ENCODE results near the gene KCNJ2. TPM values are rescaled to one million over a fixed set of nuclear protein-coding genes. Genes with fewer than 3 reads are reported as not detected.
A peak's percentile ranks its signal among the peaks of the same experiment; 100 is the strongest.

KCNJ2 gene
- total RNA-seq, 1 experiment from 2014 or later, result 0.15 TPM

DNA sequence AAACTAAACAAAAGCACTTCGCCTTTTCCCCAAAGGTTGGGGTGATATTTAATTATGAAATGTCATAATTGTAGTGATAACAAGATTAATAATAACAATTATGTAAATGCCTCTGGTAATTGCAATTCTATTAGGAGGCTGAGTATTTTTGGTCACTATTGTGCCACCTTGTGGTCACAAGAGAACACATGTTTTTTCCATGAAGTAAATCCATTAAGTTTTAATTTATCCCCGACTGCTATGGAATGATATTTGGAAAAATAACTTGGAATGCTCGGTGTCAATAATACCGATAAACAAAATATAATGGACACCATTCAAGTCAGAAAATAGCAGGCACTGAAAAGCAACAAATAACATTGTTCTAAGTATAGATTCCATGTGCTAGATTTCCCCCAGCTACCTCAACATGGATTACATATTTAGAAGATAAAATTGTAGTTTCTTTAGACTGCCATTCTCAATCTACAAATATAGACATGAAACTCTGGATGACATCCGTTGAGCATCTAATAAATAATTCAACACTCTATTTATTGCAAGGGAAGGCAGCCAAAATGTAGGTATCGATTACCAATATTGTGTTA, 25.0 kb upstream of the KCNJ2 start:
- H4K20me1 ChIP-seq (ENCODE audit: control insufficient read depth, insufficient read depth, insufficient read length), result no peaks in the 10 kb centered on the region
- H3K9me3 Mint-ChIP-seq, result no peaks in the 10 kb centered on the region
- no peak overlapping the region for H2BK5ac ChIP-seq (ENCODE audit: insufficient read length, low read length)
- no peak overlapping the region for H2BK20ac ChIP-seq (ENCODE audit: low read depth, low read length, poor library complexity, severe bottlenecking)
- H2BK120ac ChIP-seq (ENCODE audit: low read depth, low read length, poor library complexity, severe bottlenecking), result no peak overlapping the region
- no peaks in the 10 kb centered on the region for H3K27me3 ChIP-seq (ENCODE audit: insufficient read depth, low read length)
- no peaks in the 10 kb centered on the region for H3K4me1 ChIP-seq (ENCODE audit: insufficient read depth, low read length)
- H3K23me2 ChIP-seq (ENCODE audit: insufficient read length, low read depth, low read length, poor library complexity, severe bottlenecking), result no peaks in the 10 kb centered on the region
- H3K79me2 ChIP-seq (ENCODE audit: insufficient read depth, low read length), result no peaks in the 10 kb centered on the region
- no peak overlapping the region for H2AFZ ChIP-seq (ENCODE audit: low read length)
- H4K91ac ChIP-seq (ENCODE audit: insufficient read length, low read depth, low read length), result no peak overlapping the region
- no peaks in the 10 kb centered on the region for H3K9me3 ChIP-seq (ENCODE audit: control insufficient read depth, low read depth, low read length)
- H3K9ac ChIP-seq (ENCODE audit: extremely low read depth, insufficient read length, low read length), result no peak overlapping the region
- H3K4me3 Mint-ChIP-seq, result no peak overlapping the region
- TF ChIP-seq, protein P1, sequence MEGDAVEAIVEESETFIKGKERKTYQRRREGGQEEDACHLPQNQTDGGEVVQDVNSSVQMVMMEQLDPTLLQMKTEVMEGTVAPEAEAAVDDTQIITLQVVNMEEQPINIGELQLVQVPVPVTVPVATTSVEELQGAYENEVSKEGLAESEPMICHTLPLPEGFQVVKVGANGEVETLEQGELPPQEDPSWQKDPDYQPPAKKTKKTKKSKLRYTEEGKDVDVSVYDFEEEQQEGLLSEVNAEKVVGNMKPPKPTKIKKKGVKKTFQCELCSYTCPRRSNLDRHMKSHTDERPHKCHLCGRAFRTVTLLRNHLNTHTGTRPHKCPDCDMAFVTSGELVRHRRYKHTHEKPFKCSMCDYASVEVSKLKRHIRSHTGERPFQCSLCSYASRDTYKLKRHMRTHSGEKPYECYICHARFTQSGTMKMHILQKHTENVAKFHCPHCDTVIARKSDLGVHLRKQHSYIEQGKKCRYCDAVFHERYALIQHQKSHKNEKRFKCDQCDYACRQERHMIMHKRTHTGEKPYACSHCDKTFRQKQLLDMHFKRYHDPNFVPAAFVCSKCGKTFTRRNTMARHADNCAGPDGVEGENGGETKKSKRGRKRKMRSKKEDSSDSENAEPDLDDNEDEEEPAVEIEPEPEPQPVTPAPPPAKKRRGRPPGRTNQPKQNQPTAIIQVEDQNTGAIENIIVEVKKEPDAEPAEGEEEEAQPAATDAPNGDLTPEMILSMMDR (conservative IDR thresholded peaks at IDR 0.05), result peak; percentile 79
- WGBS (ENCODE audit: extremely low coverage, insufficient read length, low lambda C conversion rate), result no CpG with 5 or more reads among the region's 6 CpGs
- H3K4ac ChIP-seq (ENCODE audit: low read depth, low read length), result no peak overlapping the region
- H2AK5ac ChIP-seq (ENCODE audit: insufficient read length, low read length), result no peak overlapping the region
- no peak overlapping the region for H3K18ac ChIP-seq (ENCODE audit: insufficient read length, low read depth, low read length)
- no peak overlapping the region for H3K14ac ChIP-seq (ENCODE audit: insufficient read depth, low read length)
- no peaks in the 10 kb centered on the region for H3K4me1 Mint-ChIP-seq
- no peaks in the 10 kb centered on the region for H3K79me1 ChIP-seq (ENCODE audit: insufficient read depth, low read depth, low read length, poor library complexity, severe bottlenecking)
- no peak overlapping the region for H3K4me2 ChIP-seq (ENCODE audit: insufficient read depth, insufficient read length, low read length)
- H4K5ac ChIP-seq (ENCODE audit: insufficient read length, low read depth, low read length), result no peak overlapping the region
- no peaks in the 10 kb centered on the region for H3K36me3 Mint-ChIP-seq (ENCODE audit: insufficient read depth in 1 of 3, low read depth in 3 of 3)
- H3K27me3 Mint-ChIP-seq (ENCODE audit: low read depth), result no peaks in the 10 kb centered on the region
- H2BK15ac ChIP-seq (ENCODE audit: low read depth, low read length), result no peak overlapping the region
- no peak overlapping the region for H3K56ac ChIP-seq (ENCODE audit: insufficient read length, low read depth, low read length)
- DNase-seq, result no peak
- H3K27ac Mint-ChIP-seq, result no peak overlapping the region
- no peak overlapping the region for H3K23ac ChIP-seq (ENCODE audit: insufficient read length, low read depth, low read length)
- no peak overlapping the region for H2BK12ac ChIP-seq (ENCODE audit: insufficient read length, low read depth, low read length)
- H4K8ac ChIP-seq (replicated peaks; ENCODE audit: insufficient read length, low read depth, low read length), result no peak overlapping the region
- no peak overlapping the region for H3T11ph ChIP-seq (ENCODE audit: low read length)
- H3K27ac ChIP-seq (ENCODE audit: insufficient read length, low read depth, low read length), result no peak overlapping the region

Measured in H9 (cell line).